Activated CD4-positive, CD25-positive, alpha-beta regulatory T cell treated with anti-CD3 and anti-CD28 coated beads, Interleukin-2, amount 50 U/mL, for 72 hours (primary cell): Measurements from ENCODE around the gene SIL1.
"Not testable (repeated sequence)": the region's sequence is repeated elsewhere in the genome, so short reads cannot be mapped to it uniquely, and the experiment has no call there.

Experiments used
- DNase-seq: peaks from one replicate; pipeline ENCODE4 v3.0.0; 2021

The SIL1 gene

GRCh38 chr5:139137697-139138096 is 60.5 kb downstream of the SIL1 start:
- DNase-seq: no peak

DNA sequence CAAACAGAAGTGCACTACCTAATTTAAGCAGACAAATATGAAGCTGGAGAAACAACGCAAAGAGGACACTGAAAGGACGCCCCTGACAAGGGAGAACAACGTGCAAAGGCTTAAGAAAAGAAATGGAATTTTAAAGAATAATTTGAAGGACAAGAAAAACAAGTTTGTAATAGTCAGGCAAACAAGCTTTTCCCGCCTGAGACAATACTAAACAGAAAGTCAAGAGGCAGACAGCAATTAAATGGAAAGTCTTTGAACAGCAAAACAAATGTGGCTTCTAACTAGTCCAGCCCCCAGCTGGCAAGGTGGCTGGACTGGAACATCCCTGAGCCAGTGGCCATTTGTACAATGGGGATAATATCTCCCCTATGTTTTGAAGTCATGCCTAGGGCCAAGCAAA is 63.3 kb downstream of the SIL1 start:
- no peak for DNase-seq

- no peak for DNase-seq
These were observed 64.9 kb downstream of the SIL1 start for GRCh38 chr5:139133282-139133681.

GRCh38 chr5:139132515-139132914 is 65.7 kb downstream of the SIL1 start:
- no peak for DNase-seq

- no peak for DNase-seq
These were observed 66.2 kb downstream of the SIL1 start for GRCh38 chr5:139131921-139132432.

- DNase-seq: no peak
These were observed 66.7 kb downstream of the SIL1 start for GRCh38 chr5:139131465-139131864.

- no peak for DNase-seq
These were observed 67.1 kb downstream of the SIL1 start for GRCh38 chr5:139131062-139131461.

DNA sequence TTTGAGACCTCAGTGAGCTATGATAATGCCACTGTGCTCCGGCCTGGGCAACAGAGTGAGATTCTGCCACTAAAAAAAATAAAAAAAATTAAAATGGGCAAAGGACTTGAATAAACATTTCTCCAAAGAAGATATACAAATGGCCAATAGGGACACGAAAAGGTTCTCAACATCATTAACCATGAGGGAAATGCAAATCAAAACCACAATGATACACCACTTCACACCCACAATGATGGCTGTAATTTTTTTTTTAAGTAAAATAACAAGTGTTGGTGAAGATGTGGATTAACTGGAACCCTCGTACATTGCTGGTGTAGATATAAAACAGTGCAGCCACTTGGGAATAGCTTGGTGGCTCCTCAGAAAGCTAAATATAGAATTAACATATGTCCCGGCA is 68.0 kb downstream of the SIL1 start:
- DNase-seq: no peak

GRCh38 chr5:139126711-139127111 is 71.5 kb downstream of the SIL1 start:
- DNase-seq: no peak

- DNase-seq: no peak
These were observed 72.2 kb downstream of the SIL1 start for GRCh38 chr5:139125991-139126390.

- DNase-seq: no peak
These were observed 73.2 kb downstream of the SIL1 start for GRCh38 chr5:139124774-139125520.

DNA sequence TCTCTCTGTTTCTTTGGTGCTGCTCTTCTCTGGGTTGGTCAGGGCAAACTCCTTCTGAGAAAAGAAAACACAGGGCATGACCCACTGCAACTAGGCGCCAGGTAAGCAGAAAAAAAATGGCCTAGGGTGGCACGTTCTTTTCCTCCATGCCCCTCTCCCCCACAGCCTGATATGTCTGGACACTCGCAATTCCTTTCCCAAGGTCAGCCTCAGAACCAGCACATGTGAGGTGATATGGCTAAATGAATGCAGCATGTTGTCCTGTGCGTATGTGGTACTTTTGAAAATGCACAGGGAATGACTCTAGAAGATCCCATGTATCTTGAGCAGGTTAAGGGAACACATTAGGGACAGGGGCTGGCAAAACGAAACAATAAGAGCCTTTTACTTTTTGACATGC is 77.0 kb downstream of the SIL1 start:
- no peak for DNase-seq

DNA sequence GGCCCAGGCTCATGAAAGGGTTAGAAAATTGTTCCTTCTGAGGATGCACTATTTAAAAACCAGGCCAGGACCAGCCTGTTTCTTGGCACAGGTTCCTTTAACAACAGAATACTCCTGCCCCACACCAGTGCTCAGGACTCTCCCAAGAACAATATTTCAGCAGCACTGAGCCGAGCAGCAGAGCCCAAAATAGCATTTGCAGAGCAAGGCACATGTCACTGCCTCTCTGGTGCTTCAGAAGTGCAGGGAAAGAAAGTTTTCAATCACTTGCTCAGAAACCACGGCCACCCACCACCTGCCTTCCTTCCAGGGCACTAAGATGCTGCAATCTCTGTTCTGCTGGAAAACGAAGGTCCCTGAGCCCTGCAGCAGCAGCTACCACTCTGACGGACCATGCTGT is 77.6 kb downstream of the SIL1 start:
- DNase-seq: no peak

DNA sequence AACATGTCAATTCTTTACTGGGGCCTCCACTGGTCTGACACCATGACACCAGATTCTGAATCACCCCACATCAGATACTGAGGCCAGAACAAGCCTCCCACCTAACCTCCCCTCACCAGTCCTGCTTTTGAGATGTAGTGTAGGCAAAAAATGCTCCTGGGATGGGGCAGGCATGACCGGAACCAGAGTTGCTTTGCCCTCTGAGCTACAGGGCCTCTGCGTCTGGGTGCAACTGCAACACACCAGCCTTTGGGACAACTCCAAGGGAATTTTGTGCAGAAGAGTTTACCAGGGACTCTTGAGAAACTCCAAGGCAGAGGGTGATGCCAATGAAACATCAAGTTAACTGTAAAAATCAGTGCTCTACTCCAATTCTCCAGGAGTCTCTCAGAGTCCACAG is 79.4 kb downstream of the SIL1 start:
- DNase-seq: no peak

GRCh38 chr5:139117342-139117884 is 80.8 kb downstream of the SIL1 start:
- no peak for DNase-seq

GRCh38 chr5:139116100-139116655 is 82.0 kb downstream of the SIL1 start:
- DNase-seq: no peak

GRCh38 chr5:139113892-139114291 is 84.3 kb downstream of the SIL1 start:
- no peak for DNase-seq

DNA sequence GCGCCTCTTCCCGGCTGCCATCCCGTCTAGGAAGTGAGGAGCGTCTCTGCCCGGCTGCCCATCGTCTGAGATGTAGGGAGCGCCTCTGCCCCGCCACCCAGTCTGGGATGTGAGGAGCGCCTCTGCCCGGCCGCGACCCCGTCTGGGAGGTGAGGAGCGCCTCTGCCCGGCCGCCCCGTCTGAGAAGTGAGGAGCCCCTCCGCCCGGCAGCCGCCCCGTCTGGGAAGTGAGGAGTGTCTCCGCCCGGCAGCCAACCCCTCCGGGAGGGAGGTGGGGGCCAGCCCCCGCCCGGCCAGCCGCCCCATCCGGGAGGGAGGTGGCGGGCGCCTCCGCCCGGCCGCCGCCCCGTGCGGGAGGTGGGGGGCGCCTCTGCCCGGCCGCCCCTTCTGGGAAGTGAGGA is 85.8 kb downstream of the SIL1 start:
- DNase-seq: not testable (repeated sequence)

DNA sequence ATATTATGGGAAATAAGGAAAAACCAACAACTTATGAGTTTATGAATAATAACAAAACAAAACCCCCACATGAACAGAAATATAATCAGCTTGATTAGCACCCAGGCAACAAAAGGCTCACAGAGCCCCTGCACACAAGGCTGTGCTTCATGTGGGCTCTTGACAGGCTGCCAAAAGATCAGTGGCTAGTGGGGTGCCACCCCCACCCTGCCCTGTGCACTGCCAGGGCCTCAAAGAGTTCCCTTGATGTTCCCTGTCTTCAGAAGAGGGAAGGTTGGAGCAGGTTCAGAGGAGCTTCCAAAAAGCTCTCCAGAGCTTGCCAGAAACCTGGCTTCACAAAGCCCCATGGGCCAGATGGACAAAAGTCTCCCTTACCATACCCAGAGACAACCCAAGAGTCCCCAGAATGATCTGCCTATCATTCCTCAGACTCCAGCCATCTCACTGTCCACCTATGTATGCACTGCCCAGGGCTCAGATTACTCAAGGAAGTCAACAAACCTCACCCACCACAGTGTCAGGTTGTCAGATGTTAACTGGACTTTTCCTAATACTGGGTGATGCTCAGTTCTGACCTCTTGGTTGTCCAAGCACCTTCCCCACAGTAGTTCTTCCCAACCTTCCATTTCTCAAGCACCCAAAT is 87.5 kb downstream of the SIL1 start:
- DNase-seq: no peak

GRCh38 chr5:139108063-139108824 is 89.9 kb downstream of the SIL1 start:
- DNase-seq: no peak

GRCh38 chr5:139105621-139106071 is 92.5 kb downstream of the SIL1 start:
- DNase-seq: no peak

GRCh38 chr5:139104577-139105276 is 93.4 kb downstream of the SIL1 start:
- no peak for DNase-seq
